IPS-20b (cell line): Measurements from ENCODE around the gene BTNL9.
A peak's percentile ranks its signal among the peaks of the same experiment; 100 is the strongest.

Experiments
- H3K27ac ChIP-seq: one replicate; pipeline ENCODE4 v1.5.1; 2013; ENCODE audit warnings: low read length
- H3K27me3 ChIP-seq: 2 replicates; pipeline ENCODE4 v1.6.1; 2013; ENCODE audit warnings: mild to moderate bottlenecking, low read length, inconsistent platforms; ENCODE audit not compliant: insufficient read depth
- H3K36me3 ChIP-seq: 2 replicates; pipeline ENCODE4 v1.6.1; 2013; ENCODE audit warnings: low read depth, mild to moderate bottlenecking, inconsistent platforms, low read length, moderate library complexity; ENCODE audit not compliant: insufficient read depth
- H3K4me1 ChIP-seq: 2 replicates; pipeline ENCODE4 v1.6.1; 2013; ENCODE audit warnings: mild to moderate bottlenecking, control low read depth, inconsistent platforms, low read length, moderate library complexity; ENCODE audit not compliant: insufficient read depth
- H3K4me3 ChIP-seq: 2 replicates; pipeline ENCODE4 v1.5.1; 2013; ENCODE audit warnings: mild to moderate bottlenecking, low read length, inconsistent platforms
- H3K9ac ChIP-seq: 2 replicates; pipeline ENCODE4 v1.6.1; 2013; ENCODE audit warnings: low read depth, mild to moderate bottlenecking, inconsistent platforms, low read length, moderate library complexity
- H3K9me3 ChIP-seq: 2 replicates; pipeline ENCODE4 v1.6.1; 2013; ENCODE audit warnings: mild to moderate bottlenecking, low read depth, low read length, inconsistent platforms; ENCODE audit not compliant: insufficient read depth

BTNL9 gene

GRCh38 chr5:181028032-181028819 is 11.8 kb upstream of the BTNL9 start:
- Histone ChIP-seq H3K9me3 (no peaks in the 10 kb centered on the region; the same call in 1 of the 2 replicates), H3K27me3 (no peaks in the 10 kb centered on the region), H3K9ac (peak overlapping the region; percentile 25; the same call in 1 of the 2 replicates), H3K36me3 (no peaks in the 10 kb centered on the region), H3K4me3 (peak overlapping the region; percentile 64), H3K4me1 (peaks cover 4% of the 10 kb centered on the region; the same call in 1 of the 2 replicates), H3K27ac (no peak overlapping the region)

GRCh38 chr5:181031716-181032115 is 8.3 kb upstream of the BTNL9 start:
- no peak overlapping the region for H3K27ac ChIP-seq
- no peak overlapping the region for H3K4me3 ChIP-seq
- no peaks in the 10 kb centered on the region for H3K36me3 ChIP-seq
- peaks cover 4% of the 10 kb centered on the region; the same call in 1 of the 2 replicates for H3K4me1 ChIP-seq
- H3K27me3 ChIP-seq, result no peaks in the 10 kb centered on the region
- no peaks in the 10 kb centered on the region; the same call in 1 of the 2 replicates for H3K9me3 ChIP-seq
- H3K9ac ChIP-seq, result no peak overlapping the region

GRCh38 chr5:181035991-181036815 is 3.9 kb upstream of the BTNL9 start:
- no peaks in the 10 kb centered on the region; the same call in 1 of the 2 replicates for H3K4me1 ChIP-seq
- H3K27ac ChIP-seq, result no peak overlapping the region
- no peaks in the 10 kb centered on the region; the same call in 1 of the 2 replicates for H3K9me3 ChIP-seq
- H3K27me3 ChIP-seq, result no peaks in the 10 kb centered on the region
- H3K9ac ChIP-seq, result no peak overlapping the region
- no peaks in the 10 kb centered on the region for H3K36me3 ChIP-seq
- H3K4me3 ChIP-seq, result no peak overlapping the region

GRCh38 chr5:181036816-181037364 is 3.2 kb upstream of the BTNL9 start:
- H3K27me3 ChIP-seq, result no peaks in the 10 kb centered on the region

GRCh38 chr5:181037365-181037861 is 2.7 kb upstream of the BTNL9 start:
- Histone ChIP-seq H3K27me3 (peaks cover 5% of the 10 kb centered on the region), H3K27ac (no peak overlapping the region), H3K9me3 (no peaks in the 10 kb centered on the region; the same call in 1 of the 2 replicates), H3K9ac (no peak overlapping the region), H3K4me1 (no peaks in the 10 kb centered on the region; the same call in 1 of the 2 replicates), H3K36me3 (no peaks in the 10 kb centered on the region), H3K4me3 (no peak overlapping the region)

More at GRCh38 chr5:181036816-181037364, 3.2 kb upstream of the BTNL9 start:
- Histone ChIP-seq H3K9ac (no peak overlapping the region), H3K9me3 (no peaks in the 10 kb centered on the region; the same call in 1 of the 2 replicates), H3K4me1 (no peaks in the 10 kb centered on the region; the same call in 1 of the 2 replicates), H3K36me3 (no peaks in the 10 kb centered on the region), H3K27ac (no peak overlapping the region), H3K4me3 (no peak overlapping the region)

GRCh38 chr5:181039471-181039870 is 595 bp upstream of the BTNL9 start:
- Histone ChIP-seq H3K9me3 (no peaks in the 10 kb centered on the region), H3K9ac (no peak overlapping the region), H3K36me3 (no peaks in the 10 kb centered on the region), H3K27ac (no peak overlapping the region), H3K4me3 (no peak overlapping the region), H3K27me3 (peaks cover 15% of the 10 kb centered on the region), H3K4me1 (no peaks in the 10 kb centered on the region; the same call in 1 of the 2 replicates)

GRCh38 chr5:181040631-181040945 is 522 bp downstream of the BTNL9 start:
- Histone ChIP-seq H3K9me3 (no peaks in the 10 kb centered on the region), H3K9ac (no peak overlapping the region), H3K4me1 (no peaks in the 10 kb centered on the region; the same call in 1 of the 2 replicates), H3K36me3 (no peaks in the 10 kb centered on the region), H3K27ac (no peak overlapping the region), H3K4me3 (no peak overlapping the region), H3K27me3 (peaks cover 15% of the 10 kb centered on the region)

- Histone ChIP-seq H3K4me1 (no peaks in the 10 kb centered on the region; the same call in 1 of the 2 replicates), H3K9ac (no peak overlapping the region), H3K36me3 (no peaks in the 10 kb centered on the region), H3K9me3 (no peaks in the 10 kb centered on the region), H3K27me3 (peaks cover 15% of the 10 kb centered on the region), H3K4me3 (no peak overlapping the region), H3K27ac (no peak overlapping the region)
These were observed 977 bp downstream of the BTNL9 start for GRCh38 chr5:181041043-181041442.

GRCh38 chr5:181042036-181042713 is 2.1 kb downstream of the BTNL9 start:
- no peaks in the 10 kb centered on the region for H3K4me1 ChIP-seq
- H3K9me3 ChIP-seq, result no peaks in the 10 kb centered on the region
- no peak overlapping the region for H3K27ac ChIP-seq
- no peak overlapping the region for H3K9ac ChIP-seq
- no peaks in the 10 kb centered on the region for H3K36me3 ChIP-seq
- H3K4me3 ChIP-seq, result no peak overlapping the region
- peaks cover 25% of the 10 kb centered on the region for H3K27me3 ChIP-seq

- Histone ChIP-seq H3K9me3 (no peaks in the 10 kb centered on the region), H3K9ac (no peak overlapping the region), H3K27ac (no peak overlapping the region), H3K36me3 (no peaks in the 10 kb centered on the region), H3K4me3 (no peak overlapping the region), H3K27me3 (peaks cover 31% of the 10 kb centered on the region), H3K4me1 (no peaks in the 10 kb centered on the region)
These were observed 2.7 kb downstream of the BTNL9 start for GRCh38 chr5:181042722-181043121.
